ENCODE measurements around the gene SHKBP1.
"Not testable (repeated sequence)": the region's sequence is repeated elsewhere in the genome, so short reads cannot be mapped to it uniquely, and the experiment has no call there.

Gene SHKBP1

GRCh38 chr19:40614622-40615411 lies 38.1 kb downstream of the SHKBP1 start:
- DNase-seq (ENCODE audit: low read depth in 2 of 2) = peak; percentile 58 to 70

- no peak for DNase-seq (ENCODE audit: low read depth in 2 of 2)
These were observed 39.5 kb downstream of the SHKBP1 start for GRCh38 chr19:40616178-40616577.

GRCh38 chr19:40616941-40617340 lies 40.3 kb downstream of the SHKBP1 start:
- DNase-seq (ENCODE audit: low read depth in 2 of 2) = no peak

GRCh38 chr19:40617961-40618360 lies 41.3 kb downstream of the SHKBP1 start:
- DNase-seq (ENCODE audit: low read depth in 2 of 2) = no peak

GRCh38 chr19:40619333-40620160 lies 42.9 kb downstream of the SHKBP1 start:
- no peak for DNase-seq (ENCODE audit: low read depth in 2 of 2)

GRCh38 chr19:40620161-40620485 lies 43.5 kb downstream of the SHKBP1 start:
- no peak for DNase-seq (ENCODE audit: low read depth in 2 of 2)

GRCh38 chr19:40621283-40621682 lies 44.6 kb downstream of the SHKBP1 start:
- DNase-seq (ENCODE audit: low read depth in 2 of 2) = no peak

- DNase-seq (ENCODE audit: low read depth in 2 of 2) = no peak
These were observed 45.5 kb downstream of the SHKBP1 start for GRCh38 chr19:40621966-40622772.

- no peak for DNase-seq (ENCODE audit: low read depth in 2 of 2)
These were observed 46.1 kb downstream of the SHKBP1 start for GRCh38 chr19:40622773-40623075.

GRCh38 chr19:40623403-40624251 lies 47.0 kb downstream of the SHKBP1 start:
- DNase-seq (ENCODE audit: low read depth in 2 of 2) = no peak

GRCh38 chr19:40624369-40625153 lies 47.9 kb downstream of the SHKBP1 start:
- DNase-seq (ENCODE audit: low read depth in 2 of 2) = not testable (repeated sequence)

GRCh38 chr19:40625406-40626120 lies 48.9 kb downstream of the SHKBP1 start:
- DNase-seq (ENCODE audit: low read depth in 2 of 2) = no peak

- DNase-seq (ENCODE audit: low read depth in 2 of 2) = no peak
These were observed 50.2 kb downstream of the SHKBP1 start for GRCh38 chr19:40626918-40627317.

GRCh38 chr19:40627486-40628279 lies 51.0 kb downstream of the SHKBP1 start:
- DNase-seq (ENCODE audit: low read depth in 2 of 2) = no peak

- DNase-seq (ENCODE audit: low read depth in 2 of 2) = no peak
These were observed 52.7 kb downstream of the SHKBP1 start for GRCh38 chr19:40629346-40629745.

- no peak for DNase-seq (ENCODE audit: low read depth in 2 of 2)
These were observed 54.0 kb downstream of the SHKBP1 start for GRCh38 chr19:40630571-40631160.

GRCh38 chr19:40632311-40633036 lies 55.8 kb downstream of the SHKBP1 start:
- DNase-seq (ENCODE audit: low read depth in 2 of 2) = no peak

- no peak for DNase-seq (ENCODE audit: low read depth in 2 of 2)
These were observed 56.5 kb downstream of the SHKBP1 start for GRCh38 chr19:40633207-40633606.

All from stimulated activated CD8-positive, alpha-beta memory T cell treated with anti-CD3 and anti-CD28 coated beads, Interleukin-7, amount 100 ng/mL, for 1 hour (primary cell).